HG02642 (cell line): Measurements from ENCODE around the gene TMEM45A.

Experiments
- ATAC-seq: cut with Tn5 transposase; IDR thresholded peaks from one replicate; pipeline ENCODE4 v1.9.1; 2021; ENCODE audit warnings: mild to moderate bottlenecking; ENCODE audit not compliant: unreplicated experiment, poor library complexity

Gene TMEM45A

GRCh38 chr3:100605358-100605757, 112.9 kb downstream of the TMEM45A start:
- no peak for ATAC-seq

- peak; percentile 77 for ATAC-seq
Measured at GRCh38 chr3:100606894-100607512, 114.6 kb downstream of the TMEM45A start.

GRCh38 chr3:100609305-100609704, 116.9 kb downstream of the TMEM45A start, which contains the start of gene ADGRG7:
Gene ADGRG7, plus strand, starts transcription at chr3:100609601. Its CDS starts 256 bp downstream, at chr3:100609857.
- ATAC-seq = no peak

- ATAC-seq = no peak
Measured at GRCh38 chr3:100609963-100610362, 117.5 kb downstream of the TMEM45A start.

GRCh38 chr3:100611221-100611620, 118.8 kb downstream of the TMEM45A start:
- ATAC-seq = no peak

- peak; percentile 59 for ATAC-seq
Measured at GRCh38 chr3:100613721-100614390, 121.4 kb downstream of the TMEM45A start.

GRCh38 chr3:100614941-100615340, 122.5 kb downstream of the TMEM45A start:
- ATAC-seq = no peak

- no peak for ATAC-seq
Measured at GRCh38 chr3:100615684-100616083, 123.3 kb downstream of the TMEM45A start.

GRCh38 chr3:100621251-100621650, 128.8 kb downstream of the TMEM45A start:
- no peak for ATAC-seq
